LNCaP clone FGC (cell line): ENCODE measurements around the gene DND1.
"Not testable (repeated sequence)": the region's sequence is repeated elsewhere in the genome, so short reads cannot be mapped to it uniquely, and the experiment has no call there.

Experiments used
- DNase-seq: peaks from one replicate; pipeline ENCODE4 v3.0.0-alpha.2; 2011; ENCODE audit warnings: low read depth
- H3K4me3 ChIP-seq: 2 replicates; pipeline ENCODE4 v1.5.1; 2011; ENCODE audit warnings: mild to moderate bottlenecking, low read depth, low read length, control low read depth
- TF ChIP-seq, protein P1 (sequence below): IDR thresholded peaks from 2 replicates; pipeline ENCODE4 v1.5.1; 2012; ENCODE audit warnings: mild to moderate bottlenecking; ENCODE audit not compliant: control insufficient read depth, insufficient read depth; ENCODE audit errors: extremely low read depth

DND1 gene

DNA sequence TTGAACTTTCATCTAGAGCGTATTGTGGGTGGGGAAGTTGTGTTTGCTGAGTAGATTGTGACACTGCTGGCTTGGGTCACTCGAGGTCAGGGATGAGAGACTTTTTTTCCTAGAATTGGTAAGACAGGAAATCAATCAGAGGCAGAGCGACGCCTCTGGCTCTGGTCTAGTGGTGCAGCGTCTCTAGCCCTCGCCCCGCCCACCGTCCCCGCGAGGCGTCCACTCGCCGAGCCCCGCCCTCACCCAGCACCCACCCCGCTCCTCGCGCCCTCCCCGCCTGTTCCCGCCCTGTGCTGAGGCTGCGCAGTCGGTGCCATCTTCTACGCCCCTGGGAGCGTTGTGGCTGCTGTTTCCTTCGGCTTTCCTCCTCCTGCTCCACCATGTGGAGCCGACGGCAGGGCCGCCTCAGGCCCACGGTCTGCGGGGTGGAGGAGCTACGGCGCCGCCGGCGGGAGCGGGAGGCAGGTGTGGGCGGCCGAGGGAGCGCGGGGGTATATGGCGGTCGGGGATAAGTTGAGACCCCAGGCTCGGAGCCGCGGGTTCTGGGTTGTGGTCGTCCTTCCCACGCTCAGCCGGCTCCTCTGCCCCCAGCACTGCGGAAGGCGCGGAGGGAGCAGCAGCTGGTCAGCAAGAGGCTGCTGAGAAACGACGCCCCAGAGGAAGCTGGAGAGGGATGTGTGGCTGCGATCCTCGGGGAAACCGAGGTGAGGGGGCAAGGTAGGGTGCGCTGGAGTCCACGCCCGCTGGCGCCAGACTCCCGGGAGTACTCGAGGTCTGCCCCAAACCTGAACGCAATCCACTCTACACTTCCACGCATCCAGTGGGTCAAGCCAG lies 34.0 kb downstream of the DND1 start, which contains the start of gene TMCO6:
Gene TMCO6, plus strand, starts transcription at position 304 of the 834 bp plus-strand sequence. Its CDS starts 77 bp downstream, at position 381.
- TF ChIP-seq, protein P1, sequence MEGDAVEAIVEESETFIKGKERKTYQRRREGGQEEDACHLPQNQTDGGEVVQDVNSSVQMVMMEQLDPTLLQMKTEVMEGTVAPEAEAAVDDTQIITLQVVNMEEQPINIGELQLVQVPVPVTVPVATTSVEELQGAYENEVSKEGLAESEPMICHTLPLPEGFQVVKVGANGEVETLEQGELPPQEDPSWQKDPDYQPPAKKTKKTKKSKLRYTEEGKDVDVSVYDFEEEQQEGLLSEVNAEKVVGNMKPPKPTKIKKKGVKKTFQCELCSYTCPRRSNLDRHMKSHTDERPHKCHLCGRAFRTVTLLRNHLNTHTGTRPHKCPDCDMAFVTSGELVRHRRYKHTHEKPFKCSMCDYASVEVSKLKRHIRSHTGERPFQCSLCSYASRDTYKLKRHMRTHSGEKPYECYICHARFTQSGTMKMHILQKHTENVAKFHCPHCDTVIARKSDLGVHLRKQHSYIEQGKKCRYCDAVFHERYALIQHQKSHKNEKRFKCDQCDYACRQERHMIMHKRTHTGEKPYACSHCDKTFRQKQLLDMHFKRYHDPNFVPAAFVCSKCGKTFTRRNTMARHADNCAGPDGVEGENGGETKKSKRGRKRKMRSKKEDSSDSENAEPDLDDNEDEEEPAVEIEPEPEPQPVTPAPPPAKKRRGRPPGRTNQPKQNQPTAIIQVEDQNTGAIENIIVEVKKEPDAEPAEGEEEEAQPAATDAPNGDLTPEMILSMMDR = peak; percentile 63
- H3K4me3 ChIP-seq = peak within 1 kb of the TSS; percentile 61
- peak; percentile 97 for DNase-seq

DNA sequence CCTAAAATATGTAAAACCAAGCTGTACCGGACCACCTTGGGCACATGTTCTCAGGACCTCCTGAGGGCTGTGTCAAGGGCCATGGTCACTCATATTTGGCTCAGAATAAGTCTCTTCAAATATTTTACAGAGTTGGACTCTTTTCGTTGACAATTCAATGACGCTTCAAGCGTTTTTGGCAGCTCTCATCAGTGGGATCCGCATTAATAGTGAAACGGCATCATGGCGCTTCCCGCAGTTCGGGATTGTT lies 34.6 kb downstream of the DND1 start:
- H3K4me3 ChIP-seq = peak overlapping the region; percentile 61
- not testable (repeated sequence) for DNase-seq

DNA sequence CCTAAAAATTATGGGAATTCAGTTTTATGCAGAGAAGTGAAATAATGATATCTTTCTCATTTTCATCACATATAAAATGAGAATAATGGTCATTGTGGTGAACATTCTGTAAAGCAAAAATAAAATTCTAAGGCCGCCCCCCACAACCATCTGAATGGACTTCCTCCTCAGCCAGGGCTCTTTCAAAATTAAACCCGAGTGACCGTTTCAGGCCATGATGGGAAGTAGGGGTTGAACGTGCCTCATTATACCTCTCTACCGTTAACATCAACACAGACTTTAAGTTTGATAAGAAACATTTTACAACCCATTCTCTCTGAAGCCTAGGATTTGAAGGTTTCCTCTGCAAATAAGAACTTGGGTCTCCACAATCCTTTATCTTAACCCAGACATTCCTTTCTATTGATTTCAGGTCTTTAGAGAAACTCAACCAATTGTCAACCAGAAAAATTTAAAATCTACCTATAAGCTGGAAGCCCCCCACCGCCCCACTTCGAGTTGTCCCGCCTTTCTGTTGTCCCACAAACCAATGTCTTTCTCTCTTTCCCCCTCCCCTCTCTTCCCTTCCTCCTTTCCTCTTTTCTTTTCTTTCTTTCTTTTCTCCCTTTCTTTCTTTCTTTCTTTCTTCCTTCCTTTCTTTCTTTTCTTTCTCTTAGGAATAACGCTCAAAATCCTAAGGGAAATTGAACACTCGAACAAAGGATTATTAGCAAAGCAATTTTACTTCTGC lies 35.8 kb downstream of the DND1 start:
- TF ChIP-seq, protein P1 = no peak
- DNase-seq = no peak
- H3K4me3 ChIP-seq = no peak overlapping the region

DNA sequence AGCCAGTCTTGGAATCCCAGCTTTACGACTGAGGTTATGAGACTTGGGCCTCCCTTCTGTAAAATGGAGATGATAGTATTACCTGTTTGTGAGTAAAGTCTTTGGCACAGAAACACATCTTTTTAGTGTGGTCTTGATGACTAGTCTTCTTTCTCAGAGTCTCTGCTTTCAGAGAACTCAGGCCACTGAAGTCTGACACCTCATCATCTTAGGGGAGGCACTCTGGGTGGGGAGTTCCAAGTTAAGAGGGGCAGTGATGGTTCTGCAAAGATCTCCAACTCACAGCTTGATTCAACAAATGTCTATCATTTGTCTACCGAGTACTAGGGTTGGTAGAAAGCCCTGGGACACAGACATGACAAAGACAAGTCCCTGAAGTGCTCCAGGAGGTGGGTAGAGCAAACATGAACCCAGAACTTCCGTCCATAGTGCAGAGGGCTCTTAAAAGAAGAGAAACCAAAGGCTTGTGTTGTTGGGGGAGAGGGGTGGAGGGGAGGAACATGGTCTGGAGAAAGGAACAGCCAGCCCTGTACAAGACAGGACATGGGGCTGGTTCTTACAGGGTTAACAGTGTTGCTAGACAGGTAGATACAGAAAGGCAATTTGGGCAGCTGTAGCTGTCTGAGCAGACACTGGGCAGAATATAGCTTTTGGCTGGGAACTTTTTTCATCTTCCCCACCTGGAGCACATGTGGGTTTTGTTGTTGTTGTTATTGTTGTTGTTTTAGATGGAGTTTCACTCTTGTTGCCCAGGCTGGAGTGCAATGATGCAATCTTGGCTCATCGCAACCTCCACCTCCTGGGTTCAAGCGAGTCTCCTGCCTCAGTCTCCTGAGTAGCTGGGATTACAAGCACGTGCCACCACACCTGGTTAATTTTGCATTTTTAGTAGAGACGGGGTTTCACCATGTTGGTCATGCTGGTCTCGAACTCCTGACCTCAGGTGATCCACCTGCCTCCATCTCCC lies 37.8 kb downstream of the DND1 start:
- TF ChIP-seq, protein P1 = no peak
- no peak overlapping the region for H3K4me3 ChIP-seq
- no peak for DNase-seq

DNA sequence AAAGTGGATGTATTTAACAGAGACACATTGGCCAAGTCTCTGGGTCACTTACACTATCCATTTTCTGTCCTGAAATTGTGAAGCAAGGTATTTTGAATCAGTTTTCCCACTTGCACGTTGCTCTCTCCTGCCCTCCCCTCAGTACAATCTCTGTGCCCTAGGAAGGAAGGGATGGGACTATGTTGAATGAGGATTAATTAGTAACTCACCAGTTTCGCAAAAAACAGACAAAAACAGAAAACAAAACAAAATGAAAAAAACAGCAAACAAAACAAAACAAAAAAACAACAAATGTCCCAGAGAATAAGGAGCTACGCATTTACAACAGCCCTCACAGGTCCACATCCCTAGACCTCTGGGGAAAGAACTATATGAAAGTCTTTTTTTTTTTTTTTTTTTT lies 39.3 kb downstream of the DND1 start:
- no peak overlapping the region for H3K4me3 ChIP-seq
- no peak for DNase-seq
- TF ChIP-seq, protein P1 = no peak

DNA sequence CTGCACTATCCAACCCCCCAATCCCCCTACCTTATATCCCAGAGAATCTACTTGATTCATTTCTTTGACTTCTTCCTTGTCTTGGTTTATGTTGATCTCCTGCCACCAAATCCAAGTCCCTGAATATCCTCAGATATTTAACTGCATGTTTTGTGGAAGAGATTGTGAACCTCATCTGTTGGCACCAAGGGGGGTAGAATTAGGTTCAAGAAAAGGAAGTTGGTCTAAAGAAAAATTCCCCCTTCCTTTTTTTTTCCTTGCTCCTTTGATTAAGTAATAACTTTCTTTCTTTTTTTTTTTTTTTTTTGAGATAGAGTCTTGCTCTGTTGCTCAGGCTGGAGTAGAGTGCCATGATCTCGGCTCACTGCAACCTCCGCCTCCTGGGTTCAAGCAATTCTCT lies 39.9 kb downstream of the DND1 start:
- TF ChIP-seq, protein P1 = no peak
- no peak overlapping the region for H3K4me3 ChIP-seq
- DNase-seq = no peak

DNA sequence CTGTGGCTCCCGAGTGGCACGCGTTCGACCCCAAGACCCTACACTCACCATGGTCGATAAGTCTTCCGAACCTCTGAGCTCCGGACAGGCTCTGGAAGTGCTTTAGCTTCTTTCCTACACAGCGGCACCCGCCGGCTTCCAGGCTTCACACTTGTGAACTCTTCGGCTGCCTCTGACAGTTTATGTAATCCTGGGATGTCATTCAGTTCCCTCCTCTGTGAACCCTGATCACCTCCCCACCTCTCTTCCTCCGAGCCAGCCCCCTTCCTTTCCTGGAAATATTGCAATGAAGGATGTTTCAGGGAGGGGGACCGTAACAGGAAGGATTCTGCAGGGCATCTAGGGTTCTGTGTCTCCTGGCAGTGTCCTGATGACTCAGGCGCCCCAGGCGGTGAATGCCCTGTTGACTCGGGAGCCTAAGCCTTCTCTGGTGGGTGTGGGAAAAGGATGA lies 40.3 kb downstream of the DND1 start, which contains the start of gene CD14:
Gene CD14, minus strand, starts transcription at position 155 of the 451 bp plus-strand sequence. Its CDS starts 104 bp downstream, at position 51.
- no peak for DNase-seq
- TF ChIP-seq, protein P1 = no peak
- no peak within 1 kb of the TSS for H3K4me3 ChIP-seq
